Breast epithelium (tissue), 4 donors: Measurements from ENCODE around the gene PFKP. TPM values are rescaled to one million over a fixed set of nuclear protein-coding genes. Genes with fewer than 3 reads are reported as not detected.

Experiments
- DNase-seq, 2 donors: peaks; one replicate each; pipeline ENCODE4 v3.0.0-alpha.2; 2019; ENCODE audit warnings: low spot score in 2 of 2
- H3K27ac ChIP-seq, 2 donors: fragments of 200-600 bp; sonication (generic) in 1 of 2; one replicate each; pipeline ENCODE4 v1.5.1; 2016 to 2019; ENCODE audit warnings: mild to moderate bottlenecking in 1 of 2
- H3K27me3 ChIP-seq, 2 donors: fragments of 200-600 bp; sonication (generic) in 1 of 2; one replicate each; pipeline versions ENCODE4 v1.5.1 to v1.6.0; 2017 to 2019; ENCODE audit warnings: control low read depth in 1 of 2, mild to moderate bottlenecking in 1 of 2
- H3K36me3 ChIP-seq: fragments of 200-600 bp; one replicate; pipeline ENCODE4 v1.5.1; 2019
- H3K4me1 ChIP-seq, 2 donors: fragments of 200-600 bp; sonication (generic); one replicate each; pipeline ENCODE4 v1.5.1; 2016 to 2019; ENCODE audit warnings: control low read depth in 1 of 2
- H3K4me3 ChIP-seq, 3 donors: fragments of 200-600 bp; sonication (generic); 1 replicate in 2 of 3; 2 replicates in 1 of 3; pipeline ENCODE4 v1.5.1; 2016 to 2019; ENCODE audit warnings: mild to moderate bottlenecking in 3 of 3, moderate library complexity in 2 of 3
- H3K9me3 ChIP-seq, 2 donors: fragments of 200-600 bp; sonication (generic) in 1 of 2; one replicate each; pipeline ENCODE4 v1.5.1; 2016 to 2019; ENCODE audit warnings: control low read depth in 1 of 2
- POLR2A ChIP-seq: fragments of 450-650 bp; IDR thresholded peaks from one replicate; pipeline ENCODE4 v1.6.1; 2016; ENCODE audit warnings: antibody characterized with exemption, mild to moderate bottlenecking, moderate library complexity
- POLR2AphosphoS5 ChIP-seq, 3 donors: sonication (generic); formaldehyde crosslinking; IDR thresholded peaks; one replicate each; pipeline ENCODE4 v1.6.1; 2017; ENCODE audit warnings: antibody characterized with exemption in 3 of 3
- intact Hi-C: fragments of 100-400 bp; cut with DNase I; formaldehyde crosslinking; loops from one replicate; pipeline ENCODE4 v1.15.1; 2023; ENCODE audit warnings: low total_unique reads
- total RNA-seq, 3 donors: library from RNA; depleted of rRNA; stranded (reverse); fragments of >200 nt; gene quantifications; one replicate each; pipeline ENCODE4 v1.1.0, GENCODE V29; 2016
- TF ChIP-seq, protein P1 (sequence below), 3 donors: fragments of 450-650 bp; IDR thresholded peaks; one replicate each; pipeline ENCODE4 v1.5.1; 2016 to 2017; ENCODE audit warnings: antibody characterized with exemption in 3 of 3, mild to moderate bottlenecking in 3 of 3, moderate library complexity in 3 of 3

PFKP gene
- total RNA-seq, 3 donors from 2014 or later: 16.0 to 37.0 (median 32.9) TPM

DNA sequence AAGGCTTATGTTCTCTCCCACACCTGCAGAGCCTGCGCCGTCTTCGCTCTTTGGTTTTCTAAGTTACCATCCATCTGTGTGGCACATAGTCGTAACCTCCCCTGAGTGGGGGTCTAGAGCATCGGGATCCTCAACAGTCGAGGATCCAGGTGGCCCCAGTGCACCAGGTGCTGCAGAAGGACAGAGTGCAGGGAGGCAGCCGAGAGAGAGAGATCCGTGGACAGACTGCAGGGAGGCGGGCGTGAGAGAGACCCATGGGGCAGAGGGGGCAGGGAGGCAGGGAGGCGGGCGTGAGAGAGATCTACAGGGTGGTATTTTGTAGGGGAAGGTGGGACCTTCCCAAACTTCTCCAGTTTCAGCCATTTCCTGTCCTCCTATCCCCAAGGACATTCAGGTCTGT, 42.3 kb downstream of the PFKP start:
- Histone ChIP-seq H3K4me1 (no peaks in the 10 kb centered on the region), H3K27me3 (no peaks in the 10 kb centered on the region), H3K4me3 (no peak overlapping the region), H3K36me3 (no peaks in the 10 kb centered on the region), H3K27ac (no peak overlapping the region), H3K9me3 (no peaks in the 10 kb centered on the region)
- intact Hi-C loops: no loop called here
- no peak for DNase-seq
- TF ChIP-seq POLR2A (no peak), POLR2AphosphoS5 (IDR thresholded peaks at IDR 0.05) (no peak)
- TF ChIP-seq, protein P1, sequence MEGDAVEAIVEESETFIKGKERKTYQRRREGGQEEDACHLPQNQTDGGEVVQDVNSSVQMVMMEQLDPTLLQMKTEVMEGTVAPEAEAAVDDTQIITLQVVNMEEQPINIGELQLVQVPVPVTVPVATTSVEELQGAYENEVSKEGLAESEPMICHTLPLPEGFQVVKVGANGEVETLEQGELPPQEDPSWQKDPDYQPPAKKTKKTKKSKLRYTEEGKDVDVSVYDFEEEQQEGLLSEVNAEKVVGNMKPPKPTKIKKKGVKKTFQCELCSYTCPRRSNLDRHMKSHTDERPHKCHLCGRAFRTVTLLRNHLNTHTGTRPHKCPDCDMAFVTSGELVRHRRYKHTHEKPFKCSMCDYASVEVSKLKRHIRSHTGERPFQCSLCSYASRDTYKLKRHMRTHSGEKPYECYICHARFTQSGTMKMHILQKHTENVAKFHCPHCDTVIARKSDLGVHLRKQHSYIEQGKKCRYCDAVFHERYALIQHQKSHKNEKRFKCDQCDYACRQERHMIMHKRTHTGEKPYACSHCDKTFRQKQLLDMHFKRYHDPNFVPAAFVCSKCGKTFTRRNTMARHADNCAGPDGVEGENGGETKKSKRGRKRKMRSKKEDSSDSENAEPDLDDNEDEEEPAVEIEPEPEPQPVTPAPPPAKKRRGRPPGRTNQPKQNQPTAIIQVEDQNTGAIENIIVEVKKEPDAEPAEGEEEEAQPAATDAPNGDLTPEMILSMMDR (IDR thresholded peaks at IDR 0.05): no peak

GRCh38 chr10:3110782-3111620, 43.7 kb downstream of the PFKP start:
- H3K27ac ChIP-seq: no peak overlapping the region
- TF ChIP-seq POLR2A (no peak), POLR2AphosphoS5 (IDR thresholded peaks at IDR 0.05) (no peak)
- intact Hi-C loops: no loop called here
- H3K27me3 ChIP-seq: no peaks in the 10 kb centered on the region
- H3K4me1 ChIP-seq: no peaks in the 10 kb centered on the region
- no peak overlapping the region for H3K4me3 ChIP-seq
- no peak for DNase-seq
- H3K9me3 ChIP-seq: no peaks in the 10 kb centered on the region
- no peaks in the 10 kb centered on the region for H3K36me3 ChIP-seq

GRCh38 chr10:3111621-3112163, 44.3 kb downstream of the PFKP start:
- H3K27ac ChIP-seq: no peak overlapping the region
- TF ChIP-seq POLR2AphosphoS5 (IDR thresholded peaks at IDR 0.05) (no peak), POLR2A (no peak)
- TF ChIP-seq, protein P1 (IDR thresholded peaks at IDR 0.05): no peak

GRCh38 chr10:3113343-3113720, 46.0 kb downstream of the PFKP start:
- intact Hi-C loops: no loop called here
- Histone ChIP-seq H3K27ac (no peak overlapping the region), H3K27me3 (no peaks in the 10 kb centered on the region), H3K9me3 (no peaks in the 10 kb centered on the region), H3K4me3 (no peak overlapping the region), H3K4me1 (no peaks in the 10 kb centered on the region), H3K36me3 (no peaks in the 10 kb centered on the region)
- DNase-seq: no peak
- TF ChIP-seq, protein P1 (IDR thresholded peaks at IDR 0.05): no peak
- TF ChIP-seq POLR2A (no peak), POLR2AphosphoS5 (IDR thresholded peaks at IDR 0.05) (no peak)

More at GRCh38 chr10:3111621-3112163, 44.3 kb downstream of the PFKP start:
- Histone ChIP-seq H3K9me3 (no peaks in the 10 kb centered on the region), H3K4me3 (no peak overlapping the region), H3K4me1 (no peaks in the 10 kb centered on the region), H3K27me3 (no peaks in the 10 kb centered on the region), H3K36me3 (no peaks in the 10 kb centered on the region)
- DNase-seq: no peak
- intact Hi-C loops: no loop called here

DNA sequence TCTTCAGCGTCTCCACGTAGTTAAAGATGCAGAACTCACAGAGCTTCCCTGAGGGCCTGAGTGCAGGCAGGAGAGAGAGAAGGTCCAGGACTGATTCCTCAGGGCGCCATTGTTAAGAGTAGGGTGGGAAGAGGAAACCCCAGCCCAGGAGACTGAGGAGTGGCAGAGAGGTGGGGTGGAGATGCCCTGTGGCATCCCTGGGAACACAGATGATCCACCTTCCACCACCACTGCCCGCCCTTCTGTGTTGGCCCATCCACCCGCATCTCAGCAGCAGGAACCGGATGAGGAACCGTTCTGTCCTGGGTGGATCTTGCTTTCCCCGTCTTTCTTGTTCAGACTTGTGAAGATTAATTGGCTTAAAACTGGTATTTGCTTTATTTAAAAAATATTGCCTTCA, 48.3 kb downstream of the PFKP start:
- Histone ChIP-seq H3K4me3 (no peak overlapping the region), H3K4me1 (no peaks in the 10 kb centered on the region), H3K27me3 (no peaks in the 10 kb centered on the region), H3K36me3 (no peaks in the 10 kb centered on the region), H3K27ac (no peak overlapping the region), H3K9me3 (no peaks in the 10 kb centered on the region)
- TF ChIP-seq POLR2AphosphoS5 (IDR thresholded peaks at IDR 0.05): no peak
- no peak for TF ChIP-seq POLR2A
- TF ChIP-seq, protein P1 (IDR thresholded peaks at IDR 0.05): no peak
- intact Hi-C loops: no loop called here
- DNase-seq: no peak
